Measurements from ENCODE around the gene PRKX. TPM values are rescaled to one million over a fixed set of nuclear protein-coding genes. Genes with fewer than 3 reads are reported as not detected.
"Not testable (repeated sequence)": the region's sequence is repeated elsewhere in the genome, so short reads cannot be mapped to it uniquely, and the experiment has no call there.

The PRKX gene
- total RNA-seq, 1 donor: 15.3 TPM

DNA sequence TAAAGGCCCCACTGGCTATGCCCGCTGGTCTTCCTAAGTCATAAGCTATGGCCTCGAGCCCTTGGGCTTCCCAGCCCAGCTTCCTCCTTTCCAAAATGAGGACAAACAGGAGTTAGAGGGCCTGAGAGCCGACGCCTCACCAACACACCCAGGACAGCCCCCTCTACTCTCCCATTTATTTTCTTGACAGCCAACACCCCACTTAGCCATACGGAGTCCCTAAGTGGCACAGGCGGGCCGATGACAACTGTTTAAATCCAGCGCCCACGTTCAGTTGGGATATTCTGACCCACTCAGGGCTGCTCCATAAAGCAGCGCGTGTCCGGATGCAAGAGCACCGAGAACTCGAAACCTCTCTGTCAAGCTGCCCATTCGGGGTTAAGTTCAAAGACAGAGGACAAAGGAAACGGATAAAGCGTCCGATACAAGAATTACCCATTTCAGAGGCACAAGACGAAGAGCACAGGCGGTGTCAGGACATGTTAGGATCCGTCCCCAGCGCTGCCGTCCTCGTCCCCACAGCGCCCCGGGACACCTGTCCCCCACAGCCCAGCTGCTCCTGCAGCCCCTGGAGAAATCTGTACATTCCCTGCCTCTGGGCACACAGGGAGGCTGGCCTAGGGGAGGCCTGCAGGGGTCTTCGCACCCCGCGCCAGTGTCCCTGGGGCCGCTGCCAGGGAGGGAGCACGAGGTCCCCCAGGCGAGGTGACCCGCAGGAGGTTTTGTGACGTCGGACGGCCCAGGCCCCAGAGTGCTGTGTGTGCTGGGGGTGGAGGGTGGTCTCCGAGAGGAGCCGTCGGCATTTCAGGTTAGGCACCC lies 1.2 kb downstream of the PRKX start:
- peak in 1 of 3 donors; percentile 11 for DNase-seq (ENCODE audit: low read depth in 2 of 3, low spot score in 2 of 3)

DNA sequence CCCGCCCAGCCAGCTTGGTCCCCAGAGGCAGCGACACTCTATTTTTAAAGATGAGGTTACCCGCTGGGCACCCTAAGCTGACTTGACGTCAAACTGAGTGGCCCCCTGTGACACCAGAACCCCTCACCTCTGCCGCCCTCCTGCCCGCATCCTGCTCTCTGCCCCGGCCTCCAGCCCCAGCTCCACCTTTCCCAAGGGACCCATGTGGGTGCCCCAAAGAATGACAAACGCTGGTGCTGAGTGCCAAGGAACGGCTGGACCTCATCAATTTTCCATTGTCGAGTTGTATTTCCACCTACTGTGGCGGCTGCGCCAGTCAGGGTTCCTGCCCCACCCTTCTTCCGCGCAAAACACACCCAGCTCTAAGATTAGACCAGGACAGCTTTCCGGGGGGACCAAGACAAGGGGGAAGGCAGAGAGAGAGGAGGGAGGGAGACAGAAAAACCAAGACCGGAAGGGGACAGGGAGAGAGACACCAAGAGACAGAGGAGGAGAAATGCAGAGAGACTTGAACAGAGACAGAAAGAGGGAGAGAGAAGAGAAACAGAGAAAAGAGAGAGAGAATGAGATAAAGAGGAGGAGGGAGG lies 2.0 kb downstream of the PRKX start:
- no peak for DNase-seq (ENCODE audit: low read depth in 2 of 3, low spot score in 2 of 3)

DNA sequence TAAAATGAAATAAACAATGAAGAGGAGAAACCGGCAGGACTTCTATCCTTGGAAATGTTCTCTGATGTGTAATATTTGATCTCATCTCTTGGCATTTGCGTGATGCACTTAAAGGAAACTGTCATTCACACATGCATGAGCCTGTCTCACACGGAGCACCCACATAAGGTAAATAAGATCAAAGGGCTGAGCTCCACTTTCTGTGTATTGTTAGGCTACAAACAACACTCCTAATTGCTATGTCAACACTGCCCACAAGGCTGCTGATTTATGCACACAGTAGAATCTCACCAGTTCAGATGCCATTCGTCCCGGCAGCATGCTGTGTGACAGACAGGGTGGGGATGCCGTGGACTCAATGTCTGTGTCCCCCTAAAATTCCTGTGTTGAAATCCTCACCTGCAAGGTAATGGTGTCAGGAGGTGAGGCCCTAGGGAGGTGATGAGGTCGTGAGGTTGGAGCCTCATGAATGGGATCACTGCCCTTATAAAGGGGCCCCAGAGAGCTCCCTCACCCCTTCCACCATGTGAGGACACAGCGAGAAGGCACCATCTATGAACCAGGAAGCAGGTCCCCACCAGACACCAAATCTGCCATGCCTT lies 5.7 kb downstream of the PRKX start:
- not testable (repeated sequence) for DNase-seq (ENCODE audit: low read depth in 2 of 3, low spot score in 2 of 3)

DNA sequence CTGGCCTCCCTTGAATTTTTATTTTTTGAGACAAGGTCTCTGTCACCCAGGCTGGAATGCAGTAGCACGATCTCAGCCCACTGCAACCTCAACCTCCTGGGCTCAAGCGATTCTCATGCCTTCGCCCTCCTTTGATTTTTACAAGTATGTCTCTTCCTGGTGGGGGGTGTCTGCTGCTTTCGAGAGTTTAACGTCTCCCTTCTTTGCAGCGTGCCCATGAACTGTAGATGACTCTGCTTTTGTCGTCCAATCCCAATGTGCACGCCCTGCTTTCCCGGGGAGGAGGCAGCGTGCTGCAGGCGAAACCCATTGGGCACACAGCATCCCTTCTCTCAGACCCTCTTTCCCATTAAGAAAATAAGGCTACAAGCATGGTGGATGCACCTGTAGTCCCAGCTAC lies 7.0 kb downstream of the PRKX start:
- no peak for DNase-seq (ENCODE audit: low read depth in 2 of 3, low spot score in 2 of 3)

DNA sequence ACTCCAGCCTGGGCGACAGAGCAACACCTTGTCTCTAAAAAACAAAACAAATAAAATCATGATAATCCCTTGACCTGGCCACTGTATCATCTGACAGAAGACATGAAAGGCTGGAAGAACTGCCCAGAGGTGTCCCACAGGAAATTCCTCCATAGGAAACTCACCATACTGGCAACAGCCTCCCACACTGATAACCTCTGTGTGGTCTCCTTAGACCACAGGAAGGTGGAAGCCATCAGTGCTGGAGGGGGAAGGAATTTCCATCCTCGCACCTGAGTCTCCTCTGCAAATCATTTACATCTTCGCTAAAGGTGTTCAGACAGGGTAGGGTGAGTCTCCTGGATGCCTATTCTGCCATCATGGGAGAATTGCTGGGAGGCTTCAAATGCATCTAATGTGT lies 10.2 kb downstream of the PRKX start:
- not testable (repeated sequence) for DNase-seq (ENCODE audit: low read depth in 2 of 3, low spot score in 2 of 3)

DNA sequence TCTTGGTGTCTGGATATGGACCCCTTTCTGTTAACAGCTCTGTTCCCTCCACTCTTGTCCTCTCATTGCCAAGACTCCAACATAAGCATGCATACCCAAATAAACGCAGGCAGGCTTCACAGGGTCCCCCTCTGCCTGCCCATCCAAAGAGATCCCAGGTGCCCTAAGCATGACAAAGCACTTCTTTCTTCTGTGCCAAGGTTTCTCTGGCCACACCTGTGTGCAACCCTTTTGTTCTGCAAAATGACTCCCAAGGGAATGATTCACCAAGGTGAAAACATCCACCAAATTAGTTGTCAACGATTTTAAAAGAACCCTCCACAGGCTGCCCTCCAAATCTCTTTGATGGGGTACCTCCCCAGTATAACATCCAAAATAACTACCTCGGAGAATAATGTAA lies 11.4 kb downstream of the PRKX start:
- not testable (repeated sequence) for DNase-seq (ENCODE audit: low read depth in 2 of 3, low spot score in 2 of 3)

DNA sequence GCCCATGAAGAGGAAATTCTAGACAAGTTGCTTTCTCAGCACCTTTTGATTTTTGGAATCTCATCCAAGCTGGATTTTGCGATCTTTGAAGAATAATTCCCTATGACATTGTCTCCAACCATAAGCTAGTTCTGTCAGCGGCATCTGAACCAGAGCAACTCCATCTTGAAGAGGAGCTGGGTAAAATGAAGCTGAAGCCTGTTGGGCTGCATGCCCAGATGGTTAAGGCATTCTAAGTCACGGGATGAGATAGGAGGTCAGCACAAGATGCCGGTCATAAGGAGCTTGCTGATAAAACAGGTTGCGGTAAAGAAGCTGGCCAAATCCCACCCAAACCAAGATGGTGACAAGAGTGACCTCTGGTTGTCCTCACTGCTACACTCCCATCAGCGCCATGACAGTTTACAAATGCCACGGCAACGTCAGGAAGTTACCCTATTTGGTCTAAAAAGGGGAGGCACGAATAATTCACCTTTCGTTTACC lies 12.0 kb downstream of the PRKX start:
- not testable (repeated sequence) for DNase-seq (ENCODE audit: low read depth in 2 of 3, low spot score in 2 of 3)

DNA sequence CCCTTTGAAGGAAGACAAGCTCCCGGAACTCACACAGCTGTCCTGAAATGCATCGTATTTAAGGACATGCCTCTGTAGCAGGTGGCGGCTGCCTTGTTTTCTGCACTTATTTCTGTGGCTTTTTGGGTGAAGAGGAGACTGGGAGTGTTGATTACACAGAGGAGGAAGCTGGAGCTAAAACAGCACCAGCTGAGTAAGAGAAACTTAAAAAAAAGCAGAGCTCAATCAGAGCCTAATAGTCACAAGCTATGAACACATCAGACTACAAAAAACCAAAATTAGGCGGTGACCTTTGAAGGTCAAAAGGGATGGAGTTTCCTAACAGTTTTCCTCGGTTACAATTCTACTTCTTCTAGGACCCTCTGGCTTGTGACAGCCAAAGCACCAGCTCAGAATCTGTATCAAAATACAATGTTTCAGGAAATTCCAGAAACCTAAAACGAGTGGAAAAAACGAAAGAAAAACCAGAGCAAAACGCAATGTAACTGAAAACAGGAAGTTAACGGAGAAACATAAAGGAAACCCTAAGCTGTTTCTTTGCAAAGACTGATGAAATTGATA lies 13.5 kb downstream of the PRKX start:
- DNase-seq (ENCODE audit: low read depth in 2 of 3, low spot score in 2 of 3): no peak

DNA sequence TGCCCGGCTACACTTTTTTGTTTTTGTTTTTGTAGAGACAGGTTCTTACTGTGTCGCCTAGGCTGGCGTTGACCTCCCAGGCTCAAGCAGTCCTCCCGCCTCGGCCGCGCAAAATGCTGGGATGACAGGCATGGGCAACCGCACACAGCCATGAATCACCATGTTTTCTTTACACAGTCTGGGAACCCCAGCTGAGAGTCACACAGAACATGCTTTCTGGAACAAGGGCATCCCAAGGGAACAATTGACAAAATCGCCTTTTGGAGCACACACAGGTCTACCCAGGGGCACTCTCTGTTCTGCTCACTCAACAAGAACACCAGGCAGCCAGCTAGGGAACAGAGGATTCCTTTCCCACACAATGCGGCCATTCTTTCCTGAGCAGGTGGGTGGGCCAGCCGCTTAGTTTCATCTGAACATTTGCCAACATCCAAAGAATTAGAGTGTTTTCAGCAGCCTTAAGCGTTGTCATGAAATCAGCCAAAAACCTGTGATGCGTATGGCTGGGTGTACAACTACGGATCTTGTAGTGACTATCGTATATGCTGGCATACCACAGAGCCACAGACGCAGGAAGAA lies 15.7 kb downstream of the PRKX start:
- no peak for DNase-seq (ENCODE audit: low read depth in 2 of 3, low spot score in 2 of 3)

DNA sequence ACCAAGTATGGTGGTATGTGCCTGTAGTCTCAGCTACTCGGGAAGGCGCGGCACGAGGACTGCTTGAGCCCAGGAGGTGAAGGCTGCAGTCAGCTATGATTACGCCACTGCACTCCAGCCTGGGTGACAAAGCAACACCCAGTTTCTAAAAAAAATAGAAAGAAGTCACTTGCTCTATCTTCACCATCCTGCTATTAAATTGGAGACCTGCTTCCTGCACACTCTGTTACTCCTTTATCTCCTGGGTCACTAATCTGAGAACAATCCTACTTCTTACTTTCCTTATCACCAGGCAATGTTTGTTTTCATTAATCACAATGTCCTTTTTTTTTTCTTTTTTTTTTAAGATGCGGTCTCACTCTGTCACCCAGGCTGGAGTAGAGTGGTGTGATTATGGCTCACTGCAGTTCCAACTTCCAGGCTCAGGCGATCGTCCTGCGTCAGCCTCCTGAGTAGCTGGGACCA lies 16.2 kb downstream of the PRKX start:
- peak in 1 of 3 donors; percentile 50 for DNase-seq (ENCODE audit: low read depth in 2 of 3, low spot score in 2 of 3)

DNA sequence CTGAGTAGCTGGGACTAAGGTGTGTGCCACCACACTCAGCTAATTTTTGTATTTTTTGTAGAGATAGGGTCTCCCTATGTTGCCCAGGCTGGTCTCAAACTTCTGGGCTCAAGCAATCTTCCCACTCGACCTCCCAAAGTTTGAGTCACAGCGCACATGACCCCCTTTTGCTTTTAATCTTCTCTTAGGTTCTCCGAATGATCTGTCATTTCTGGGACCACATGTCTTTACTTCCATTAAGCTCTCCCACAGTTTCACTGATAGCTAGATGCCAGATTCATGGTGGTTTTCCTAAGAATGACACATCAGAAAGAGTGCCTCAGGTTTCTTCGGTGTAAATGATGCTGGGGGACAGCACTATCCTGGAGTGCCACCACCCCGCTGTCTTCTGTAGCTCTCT lies 17.9 kb downstream of the PRKX start:
- DNase-seq (ENCODE audit: low read depth in 2 of 3, low spot score in 2 of 3): no peak

DNA sequence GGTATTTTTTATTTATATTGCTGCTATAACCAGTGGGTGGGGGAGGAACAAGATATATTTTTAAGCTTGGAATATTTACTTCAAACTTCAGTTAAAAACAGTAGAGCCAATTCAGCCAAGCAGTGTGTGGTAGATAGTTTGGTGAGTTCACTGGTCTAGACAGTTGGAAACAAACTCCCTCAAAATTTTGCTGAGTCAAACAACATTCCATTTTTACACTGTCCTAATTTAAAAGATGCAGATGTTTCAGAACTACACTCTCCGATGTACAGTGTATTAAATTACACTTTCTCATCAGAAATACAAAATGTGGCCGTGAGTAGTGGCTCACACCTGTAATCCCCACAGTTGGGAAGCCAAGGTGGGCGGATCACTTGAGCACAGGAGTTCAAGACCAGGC lies 23.3 kb downstream of the PRKX start:
- no peak for DNase-seq (ENCODE audit: low read depth in 2 of 3, low spot score in 2 of 3)

DNA sequence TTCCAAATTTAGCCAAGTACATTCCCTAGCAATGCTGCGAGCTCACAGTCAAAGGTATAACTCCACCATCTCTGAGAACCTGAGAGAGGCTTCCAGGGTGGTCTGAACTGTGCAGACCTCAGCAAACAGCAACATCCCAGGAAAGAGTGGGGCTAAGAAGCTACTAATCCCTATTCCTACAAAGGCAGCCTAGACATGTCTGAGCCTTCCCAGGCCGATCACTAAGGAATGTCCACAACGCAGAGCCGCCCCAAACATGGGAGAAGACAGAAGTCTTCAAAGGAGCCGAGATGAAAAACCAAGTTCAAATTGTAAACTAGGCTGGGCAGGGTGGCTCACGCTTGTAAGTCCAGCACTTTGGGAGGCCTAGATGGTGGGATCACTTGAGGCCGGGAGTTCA lies 30.2 kb downstream of the PRKX start:
- not testable (repeated sequence) for DNase-seq (ENCODE audit: low read depth in 2 of 3, low spot score in 2 of 3)

DNA sequence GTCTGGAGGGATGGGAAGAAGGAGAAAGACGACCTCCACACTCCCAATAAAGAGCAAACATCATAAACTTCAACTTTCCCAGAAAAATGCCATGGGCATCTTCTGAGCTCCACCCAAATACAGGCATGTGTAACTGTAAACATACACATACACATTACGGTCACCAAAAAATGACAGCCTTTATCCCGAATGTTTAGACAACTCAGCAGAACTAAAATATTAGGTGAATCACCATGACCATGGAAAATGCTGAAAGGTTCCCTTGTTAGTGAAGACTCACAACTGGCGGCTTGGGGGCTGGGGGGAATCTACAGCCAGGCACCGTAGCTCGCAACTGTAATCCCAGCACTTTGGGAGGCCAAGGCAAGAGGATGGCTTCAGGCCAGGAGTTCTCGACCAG lies 33.0 kb downstream of the PRKX start:
- DNase-seq (ENCODE audit: low read depth in 2 of 3, low spot score in 2 of 3): no peak

DNA sequence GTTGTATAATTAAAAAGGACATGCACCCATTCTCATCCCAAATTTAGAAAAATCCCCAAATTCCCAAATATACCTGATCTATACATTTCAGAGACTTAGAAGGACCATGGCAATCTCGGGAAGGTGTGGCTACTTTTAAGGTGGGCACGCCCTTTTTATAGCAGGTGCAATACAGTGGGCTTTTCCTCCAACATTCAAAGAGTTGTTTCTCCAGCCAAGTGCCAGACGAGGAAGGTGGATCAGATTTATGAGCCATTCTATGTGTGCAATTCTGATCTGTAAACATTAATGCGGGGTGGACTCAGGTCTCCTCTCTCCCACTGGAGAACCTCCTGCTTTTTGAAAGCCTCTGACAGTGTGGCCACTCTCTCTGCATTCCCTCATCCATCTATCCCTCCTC lies 33.8 kb downstream of the PRKX start:
- DNase-seq (ENCODE audit: low read depth in 2 of 3, low spot score in 2 of 3): no peak

DNA sequence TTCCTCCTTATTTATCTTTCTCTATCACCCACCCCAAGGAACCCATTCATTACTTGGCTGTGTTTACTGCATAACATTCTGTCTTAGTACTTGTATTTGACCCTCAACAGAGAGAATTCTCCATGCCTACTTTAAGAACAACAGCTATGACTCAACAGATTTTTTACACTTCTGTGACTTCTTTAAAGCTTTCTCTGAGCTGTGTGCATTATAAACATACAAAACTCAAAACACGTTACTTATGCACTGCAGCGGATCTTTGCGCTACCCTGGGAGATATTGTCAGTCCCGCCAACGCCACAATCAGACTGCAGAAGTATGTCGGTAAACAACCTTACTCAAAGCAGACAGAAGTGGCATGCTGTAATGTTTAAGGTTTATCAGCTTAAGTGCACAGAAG lies 35.1 kb downstream of the PRKX start:
- peak in 2 of 3 donors; percentile 3 to 19 for DNase-seq (ENCODE audit: low read depth in 2 of 3, low spot score in 2 of 3)

DNA sequence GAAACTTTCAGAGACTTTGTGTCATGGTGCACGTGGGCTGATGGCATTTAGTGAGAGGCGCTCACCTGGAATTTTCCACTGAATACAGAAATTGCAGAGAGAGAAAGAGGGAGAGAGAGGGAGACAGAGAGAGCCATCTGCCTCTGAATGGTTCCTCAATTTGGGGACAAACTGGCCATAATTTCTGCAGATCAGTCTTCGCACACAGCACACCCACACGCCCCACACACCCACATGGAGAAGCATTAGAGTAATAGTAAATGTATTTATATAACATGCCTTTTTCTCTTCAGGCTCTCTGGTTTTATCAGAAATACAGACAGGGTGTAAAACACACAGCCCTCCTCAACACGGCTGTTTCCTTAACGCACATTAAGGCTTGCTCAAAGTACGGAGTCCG lies 38.6 kb downstream of the PRKX start:
- DNase-seq (ENCODE audit: low read depth in 2 of 3, low spot score in 2 of 3): no peak

DNA sequence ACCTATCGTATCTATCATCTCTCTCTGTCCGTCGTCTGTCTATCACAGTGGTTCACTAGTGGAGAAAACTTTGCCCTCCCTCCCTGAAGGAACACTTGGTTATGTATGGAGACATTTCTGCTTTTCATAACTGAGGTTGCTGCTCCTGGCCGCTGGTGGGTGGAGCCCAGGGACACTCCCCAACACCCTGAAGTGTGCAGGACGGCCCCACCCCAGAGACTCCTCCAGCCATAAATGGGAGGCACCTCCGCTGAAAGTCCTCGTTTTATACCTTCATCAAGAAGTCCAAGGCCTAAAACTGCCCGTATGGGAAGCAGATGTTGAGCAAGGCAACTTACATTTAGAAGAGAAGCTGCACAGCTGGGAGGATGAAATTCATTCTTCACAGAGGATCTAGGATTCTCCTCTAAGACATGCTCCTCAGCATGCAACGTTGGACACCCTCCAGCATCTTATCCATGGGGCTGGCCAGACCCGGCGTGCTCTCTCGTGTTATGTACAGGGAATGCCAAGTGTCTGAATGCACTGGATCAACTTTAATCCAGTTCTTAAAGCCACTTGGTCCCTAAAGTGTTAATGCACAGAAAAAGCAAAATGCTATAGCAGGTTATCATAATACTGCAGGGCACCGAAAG lies 43.5 kb downstream of the PRKX start:
- no peak for DNase-seq (ENCODE audit: low read depth in 2 of 3, low spot score in 2 of 3)

DNA sequence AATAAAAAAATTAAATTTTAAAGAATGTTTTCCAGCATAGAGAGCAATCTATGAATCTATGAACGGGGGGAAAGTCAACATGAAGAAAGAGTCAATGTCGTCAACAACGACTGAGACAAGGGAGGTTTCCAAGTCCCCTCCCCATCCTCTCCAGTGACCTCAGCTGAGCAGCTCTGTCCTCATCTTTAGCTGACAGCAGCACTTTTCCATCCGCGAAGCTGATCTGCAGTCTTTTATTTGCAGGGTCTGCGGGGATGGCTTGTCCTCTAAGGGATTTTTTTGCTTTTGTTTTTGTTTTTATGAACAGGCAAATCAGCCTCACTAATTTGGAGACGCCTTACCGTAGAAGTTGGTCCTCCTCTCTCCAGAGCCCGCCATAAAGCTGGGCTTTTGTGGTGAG lies 46.5 kb downstream of the PRKX start:
- DNase-seq (ENCODE audit: low read depth in 2 of 3, low spot score in 2 of 3): no peak

DNA sequence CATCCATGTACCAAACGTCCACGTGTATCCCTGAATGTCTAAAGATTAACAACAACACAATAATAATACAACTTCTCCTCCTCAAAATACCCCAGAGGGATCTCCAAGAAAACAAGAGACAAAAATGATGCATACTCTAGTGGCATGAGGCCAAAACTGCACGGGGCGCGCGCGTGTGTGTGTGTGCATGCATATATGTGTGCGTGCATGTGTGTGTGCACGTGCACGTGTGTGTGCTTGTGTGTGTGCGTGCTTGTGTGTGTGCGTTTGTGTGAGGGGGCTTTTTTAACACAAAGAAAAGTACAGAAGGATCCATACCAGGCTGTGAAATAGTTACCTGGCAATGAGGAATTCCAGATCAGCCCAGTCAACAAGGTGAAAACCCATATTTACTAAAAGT lies 48.5 kb downstream of the PRKX start:
- no peak for DNase-seq (ENCODE audit: low read depth in 2 of 3, low spot score in 2 of 3)
